ENCODE measurements around the gene ALAD. TPM values are rescaled to one million over a fixed set of nuclear protein-coding genes. Genes with fewer than 3 reads are reported as not detected.
"Not testable (repeated sequence)": the region's sequence is repeated elsewhere in the genome, so short reads cannot be mapped to it uniquely, and the experiment has no call there.

The ALAD gene
- total RNA-seq, 1 experiment from 2014 or later: 7.8 TPM

GRCh38 chr9:113370806-113371325 is 30.2 kb downstream of the ALAD start:
- Mint-ChIP-seq H3K27ac (ENCODE audit: low read depth, unreplicated experiment) (no peak overlapping the region), H3K4me1 (ENCODE audit: insufficient read depth, unreplicated experiment) (peaks cover 8% of the 10 kb centered on the region), H3K9me3 (ENCODE audit: unreplicated experiment) (no peaks in the 10 kb centered on the region), H3K4me3 (ENCODE audit: unreplicated experiment) (no peak overlapping the region), H3K36me3 (ENCODE audit: insufficient read depth, unreplicated experiment) (peaks cover 12% of the 10 kb centered on the region), H3K27me3 (ENCODE audit: insufficient read depth, unreplicated experiment) (no peaks in the 10 kb centered on the region)
- no TSS peak for BruUV-seq (replicated peaks)
- POLR2A ChIA-PET: no interaction called here
- no peak for DNase-seq (ENCODE audit: unreplicated experiment)
- no peak for TF ChIP-seq CTCF (IDR thresholded peaks at IDR 0.05; ENCODE audit: unreplicated experiment)
- CTCF ChIA-PET: interaction anchor here (0.6 kb wide), 1 partner anchor 1447 kb away, joined by 3 read pairs; no protein-coding TSS in a partner anchor
- intact Hi-C loops (cut with micrococcal nuclease): no loop called here

GRCh38 chr9:113369855-113370140 is 31.3 kb downstream of the ALAD start:
- peaks cover 8% of the 10 kb centered on the region for H3K36me3 Mint-ChIP-seq (ENCODE audit: insufficient read depth, unreplicated experiment)
- no peak for TF ChIP-seq CTCF (IDR thresholded peaks at IDR 0.05; ENCODE audit: unreplicated experiment)
- POLR2A ChIA-PET: interaction anchor here (0.6 kb wide), 1 partner anchor 31 kb away, joined by 3 read pairs; no protein-coding TSS in a partner anchor
- no peak overlapping the region for H3K4me3 Mint-ChIP-seq (ENCODE audit: unreplicated experiment)
- H3K9me3 Mint-ChIP-seq (ENCODE audit: unreplicated experiment): no peaks in the 10 kb centered on the region
- intact Hi-C loops (cut with micrococcal nuclease): no loop called here
- CTCF ChIA-PET: interaction anchor here (0.7 kb wide), 1 partner anchor 32 kb away, joined by 3 read pairs; no protein-coding TSS in a partner anchor
- H3K4me1 Mint-ChIP-seq (ENCODE audit: insufficient read depth, unreplicated experiment): peaks cover 9% of the 10 kb centered on the region
- no peaks in the 10 kb centered on the region for H3K27me3 Mint-ChIP-seq (ENCODE audit: insufficient read depth, unreplicated experiment)
- BruUV-seq (replicated peaks): no TSS peak
- no peak overlapping the region for H3K27ac Mint-ChIP-seq (ENCODE audit: low read depth, unreplicated experiment)
- DNase-seq (ENCODE audit: unreplicated experiment): no peak

- H3K27me3 Mint-ChIP-seq (ENCODE audit: insufficient read depth, unreplicated experiment): no peaks in the 10 kb centered on the region
- TF ChIP-seq CTCF (IDR thresholded peaks at IDR 0.05; ENCODE audit: unreplicated experiment): no peak
- ChIA-PET POLR2A (interaction anchor here (0.6 kb wide), 1 partner anchor 30 kb away, joined by 3 read pairs; no protein-coding TSS in a partner anchor), CTCF (interaction anchor here (0.7 kb wide), 1 partner anchor 33 kb away, joined by 3 read pairs; no protein-coding TSS in a partner anchor)
- H3K4me3 Mint-ChIP-seq (ENCODE audit: unreplicated experiment): no peak overlapping the region
- H3K4me1 Mint-ChIP-seq (ENCODE audit: insufficient read depth, unreplicated experiment): peaks cover 9% of the 10 kb centered on the region
- H3K9me3 Mint-ChIP-seq (ENCODE audit: unreplicated experiment): no peaks in the 10 kb centered on the region
- intact Hi-C loops (cut with micrococcal nuclease): no loop called here
- no peak overlapping the region for H3K27ac Mint-ChIP-seq (ENCODE audit: low read depth, unreplicated experiment)
- BruUV-seq (replicated peaks): no TSS peak
- no peak for DNase-seq (ENCODE audit: unreplicated experiment)
- peaks cover 6% of the 10 kb centered on the region for H3K36me3 Mint-ChIP-seq (ENCODE audit: insufficient read depth, unreplicated experiment)
Observed at GRCh38 chr9:113368982-113369854, 31.9 kb downstream of the ALAD start.

GRCh38 chr9:113368348-113368981 is 32.6 kb downstream of the ALAD start:
- no peaks in the 10 kb centered on the region for H3K27me3 Mint-ChIP-seq (ENCODE audit: insufficient read depth, unreplicated experiment)
- intact Hi-C loops (cut with micrococcal nuclease): no loop called here
- CTCF ChIA-PET: interaction anchor here (1.1 kb wide), 1 partner anchor 286 kb away, joined by 3 read pairs; no protein-coding TSS in a partner anchor

GRCh38 chr9:113365652-113366051 is 35.4 kb downstream of the ALAD start:
- ChIA-PET POLR2A (interaction anchor here (0.7 to 1.4 kb wide), 2 partner anchors 36 to 90 kb away, joined by 3 read pairs; partner anchors contain the start of genes CDC26 and PRPF4), CTCF (interaction anchor here (0.7 to 1.2 kb wide), 3 partner anchors 14 to 1676 kb away, joined by 3 to 4 read pairs (median 3); no protein-coding TSS in a partner anchor)
- intact Hi-C loops (cut with micrococcal nuclease): not testable (repeated sequence)

More at GRCh38 chr9:113368348-113368981, 32.6 kb downstream of the ALAD start:
- Mint-ChIP-seq H3K27ac (ENCODE audit: low read depth, unreplicated experiment) (no peak overlapping the region), H3K4me3 (ENCODE audit: unreplicated experiment) (no peak overlapping the region), H3K36me3 (ENCODE audit: insufficient read depth, unreplicated experiment) (peaks cover 6% of the 10 kb centered on the region), H3K9me3 (ENCODE audit: unreplicated experiment) (no peaks in the 10 kb centered on the region), H3K4me1 (ENCODE audit: insufficient read depth, unreplicated experiment) (peaks cover 9% of the 10 kb centered on the region)
- no peak for DNase-seq (ENCODE audit: unreplicated experiment)
- POLR2A ChIA-PET: interaction anchor here (0.6 kb wide), 1 partner anchor 29 kb away, joined by 3 read pairs; no protein-coding TSS in a partner anchor
- TF ChIP-seq CTCF (IDR thresholded peaks at IDR 0.05; ENCODE audit: unreplicated experiment): no peak
- BruUV-seq (replicated peaks): no TSS peak

More at GRCh38 chr9:113365652-113366051, 35.4 kb downstream of the ALAD start:
- H3K27me3 Mint-ChIP-seq (ENCODE audit: insufficient read depth, unreplicated experiment); H3K27ac Mint-ChIP-seq (ENCODE audit: low read depth, unreplicated experiment); H3K4me3 Mint-ChIP-seq (ENCODE audit: unreplicated experiment); H3K36me3 Mint-ChIP-seq (ENCODE audit: insufficient read depth, unreplicated experiment); H3K9me3 Mint-ChIP-seq (ENCODE audit: unreplicated experiment); BruUV-seq (replicated peaks): not testable (repeated sequence)
- peak; percentile 42 for DNase-seq (ENCODE audit: unreplicated experiment)
- H3K4me1 Mint-ChIP-seq (ENCODE audit: insufficient read depth, unreplicated experiment): peaks cover 15% of the 10 kb centered on the region

Data from MCF 10A (cell line).